HG03558 (cell line): ENCODE results near the gene TXLNA.
A peak's percentile ranks its signal among the peaks of the same experiment; 100 is the strongest.
"Not testable (repeated sequence)": the region's sequence is repeated elsewhere in the genome, so short reads cannot be mapped to it uniquely, and the experiment has no call there.

ENCODE experiments used
- ATAC-seq: cut with Tn5 transposase; IDR thresholded peaks from one replicate; pipeline ENCODE4 v1.9.1; 2021; ENCODE audit warnings: moderate number of reproducible peaks; ENCODE audit not compliant: unreplicated experiment; ENCODE audit errors: extremely low read depth

Gene TXLNA

GRCh38 chr1:32179443-32180185 is at the start of gene TXLNA:
TSS of gene TXLNA (plus strand) at chr1:32179675. CDS start at chr1:32180346, 671 bp downstream.
- ATAC-seq: peak; percentile 68

DNA sequence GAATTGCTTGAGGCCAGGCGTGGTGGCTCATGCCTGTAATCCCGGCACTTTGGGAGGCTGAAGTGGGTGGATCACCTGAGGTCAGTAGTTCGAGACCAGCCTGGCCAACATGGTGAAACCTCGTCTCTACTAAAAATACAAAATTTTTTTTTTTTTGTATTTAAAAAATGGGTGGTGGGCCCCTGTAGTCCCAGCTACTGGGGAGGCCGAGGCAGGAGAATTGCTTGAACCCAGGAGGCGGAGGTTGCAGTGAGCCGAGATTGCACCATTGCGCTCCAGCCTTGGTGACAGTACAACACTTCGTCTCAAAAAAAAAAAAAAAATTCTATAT is 45.6 kb upstream of the TXLNA start:
- not testable (repeated sequence) for ATAC-seq

- no peak for ATAC-seq
These were observed 42.4 kb upstream of the TXLNA start for GRCh38 chr1:32137111-32137510.

DNA sequence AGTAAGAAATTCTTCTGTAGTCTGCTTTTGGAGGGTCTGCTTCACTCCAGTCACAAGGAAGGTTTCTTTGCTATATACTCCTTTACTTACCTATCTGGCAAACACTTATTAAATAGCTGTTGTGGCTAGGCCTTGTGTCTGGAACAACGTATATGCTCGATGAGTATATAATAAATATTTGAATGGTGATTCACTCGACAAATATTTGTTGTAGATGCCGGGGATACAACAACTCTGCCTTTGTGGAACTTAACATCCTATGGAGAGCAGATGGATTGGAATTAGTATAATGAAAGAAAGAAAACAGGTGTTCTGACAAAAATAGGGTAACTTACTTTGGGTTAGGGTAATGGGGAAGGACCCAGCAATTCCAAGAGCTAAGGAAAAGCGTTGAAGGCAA is 40.5 kb upstream of the TXLNA start:
- no peak for ATAC-seq

DNA sequence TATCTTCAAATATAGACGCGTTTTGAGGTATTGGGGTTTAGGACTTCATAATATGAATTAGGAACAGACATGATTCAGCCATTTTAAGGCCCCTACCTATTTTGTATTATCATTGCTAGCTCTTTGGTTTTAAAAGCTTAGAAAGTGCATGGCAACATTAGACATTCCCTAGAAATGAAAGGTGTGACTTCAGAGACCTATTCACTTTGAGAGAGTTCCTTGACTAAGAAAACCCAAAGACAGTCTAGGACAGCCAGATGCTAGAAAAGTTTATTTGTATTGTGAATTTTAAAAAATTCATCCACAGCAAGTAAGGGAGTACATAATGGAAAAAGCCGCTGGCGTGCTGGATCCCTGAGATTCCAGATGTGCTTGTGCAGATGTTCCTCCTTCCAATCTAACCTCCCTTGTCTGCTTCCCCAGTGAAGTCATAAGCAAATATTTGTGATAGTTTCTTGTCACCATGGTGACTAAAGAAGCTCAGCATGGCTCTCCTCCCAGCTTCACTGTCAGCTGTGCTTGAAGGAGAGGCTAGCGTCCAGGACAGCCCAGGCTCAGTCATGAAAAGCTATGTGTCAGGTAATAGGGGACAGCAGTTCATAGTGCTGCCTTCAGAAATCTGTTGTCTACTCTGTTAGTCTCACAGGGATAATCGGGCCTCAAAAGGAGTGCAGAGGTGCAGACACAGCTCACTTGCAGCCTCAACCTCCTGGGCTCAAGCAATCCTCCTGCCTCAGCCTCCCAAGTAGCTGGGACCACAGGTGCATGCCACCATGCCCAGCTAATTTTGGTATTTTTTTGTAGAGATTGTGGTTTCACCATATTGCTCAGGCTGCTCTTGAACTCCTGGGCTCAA is 36.8 kb upstream of the TXLNA start:
- ATAC-seq: no peak

DNA sequence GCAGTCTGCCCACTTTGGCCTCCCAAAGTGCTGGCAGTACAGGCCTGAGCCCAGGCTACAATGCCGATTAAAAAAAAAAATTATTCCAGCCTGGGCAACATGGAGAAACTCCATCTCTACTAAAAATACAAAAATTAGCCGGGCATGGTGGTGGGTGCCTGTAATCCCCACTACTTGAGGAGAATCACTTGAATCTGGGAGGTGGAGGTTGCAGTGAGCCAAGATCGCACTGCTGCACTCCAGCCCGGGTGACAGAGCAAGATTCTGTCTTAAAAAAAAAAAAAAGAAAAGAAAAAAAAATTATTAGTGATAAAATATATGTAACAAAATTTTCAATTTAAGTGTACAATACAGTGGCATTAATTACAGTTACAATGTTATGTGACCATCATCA is 36.2 kb upstream of the TXLNA start:
- not testable (repeated sequence) for ATAC-seq

GRCh38 chr1:32144033-32144432 is 35.4 kb upstream of the TXLNA start:
- ATAC-seq: no peak

DNA sequence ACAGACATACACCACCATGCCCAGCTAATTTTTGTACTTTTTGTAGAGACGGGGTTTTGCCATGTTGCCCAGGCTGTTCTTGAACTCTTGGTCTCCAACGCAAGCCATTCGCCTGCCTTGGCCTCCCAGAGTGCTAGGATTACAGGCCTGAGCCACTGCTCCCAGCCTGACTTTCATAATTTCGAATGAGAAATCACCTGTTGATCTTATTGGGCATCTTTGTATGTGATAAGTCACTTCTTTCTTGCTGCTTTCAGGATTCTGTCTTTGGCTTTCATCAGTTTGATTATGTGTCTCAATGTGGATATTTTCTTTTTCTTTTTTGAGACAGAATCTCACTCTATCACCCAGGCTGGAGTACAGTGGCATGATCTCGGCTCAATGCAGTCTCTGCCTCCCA is 31.7 kb upstream of the TXLNA start:
- ATAC-seq: not testable (repeated sequence)

DNA sequence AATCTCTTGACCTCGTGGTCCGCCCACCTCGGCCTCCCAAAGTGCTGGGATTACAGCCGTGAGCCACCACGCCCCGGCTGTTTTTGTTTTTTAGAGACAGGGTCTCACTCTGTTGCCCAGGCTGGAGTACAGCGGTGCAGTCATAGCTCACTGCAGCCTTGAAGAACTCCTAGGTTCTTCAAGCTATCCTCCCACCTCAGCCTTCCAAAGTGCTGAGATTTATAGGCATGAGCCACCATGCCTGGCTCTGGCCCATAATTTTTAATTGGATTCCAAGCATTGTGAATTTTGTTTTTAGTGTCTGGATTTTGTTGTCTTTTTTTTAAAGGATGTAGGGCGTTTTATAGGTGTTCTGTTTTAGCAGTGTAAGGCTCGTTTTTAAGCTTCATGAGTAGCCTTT is 28.6 kb upstream of the TXLNA start:
- ATAC-seq: no peak

- ATAC-seq: no peak
These were observed 28.1 kb upstream of the TXLNA start for GRCh38 chr1:32151319-32151787.

DNA sequence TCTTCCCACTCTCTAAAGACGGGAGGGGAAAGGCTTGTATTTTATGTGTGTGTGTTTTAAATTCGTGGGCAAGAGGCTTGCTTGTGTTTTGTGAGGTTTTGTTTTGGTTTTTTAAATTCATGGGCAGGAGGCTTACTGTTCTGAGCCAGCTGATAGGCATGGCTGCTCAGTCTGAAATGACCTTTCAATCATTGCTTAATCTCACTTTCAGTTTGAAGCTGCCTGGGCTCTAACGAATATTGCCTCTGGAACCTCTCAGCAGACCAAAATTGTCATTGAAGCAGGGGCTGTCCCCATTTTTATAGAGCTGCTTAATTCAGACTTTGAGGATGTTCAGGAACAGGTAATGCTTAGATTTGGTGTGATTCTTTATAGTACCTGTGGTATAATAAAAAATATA is 20.3 kb upstream of the TXLNA start:
- no peak for ATAC-seq

- no peak for ATAC-seq
These were observed 16.1 kb upstream of the TXLNA start for GRCh38 chr1:32163405-32163804.

- not testable (repeated sequence) for ATAC-seq
These were observed 13.8 kb upstream of the TXLNA start for GRCh38 chr1:32165633-32166032.

GRCh38 chr1:32170991-32171390 is 8.5 kb upstream of the TXLNA start:
- no peak for ATAC-seq

DNA sequence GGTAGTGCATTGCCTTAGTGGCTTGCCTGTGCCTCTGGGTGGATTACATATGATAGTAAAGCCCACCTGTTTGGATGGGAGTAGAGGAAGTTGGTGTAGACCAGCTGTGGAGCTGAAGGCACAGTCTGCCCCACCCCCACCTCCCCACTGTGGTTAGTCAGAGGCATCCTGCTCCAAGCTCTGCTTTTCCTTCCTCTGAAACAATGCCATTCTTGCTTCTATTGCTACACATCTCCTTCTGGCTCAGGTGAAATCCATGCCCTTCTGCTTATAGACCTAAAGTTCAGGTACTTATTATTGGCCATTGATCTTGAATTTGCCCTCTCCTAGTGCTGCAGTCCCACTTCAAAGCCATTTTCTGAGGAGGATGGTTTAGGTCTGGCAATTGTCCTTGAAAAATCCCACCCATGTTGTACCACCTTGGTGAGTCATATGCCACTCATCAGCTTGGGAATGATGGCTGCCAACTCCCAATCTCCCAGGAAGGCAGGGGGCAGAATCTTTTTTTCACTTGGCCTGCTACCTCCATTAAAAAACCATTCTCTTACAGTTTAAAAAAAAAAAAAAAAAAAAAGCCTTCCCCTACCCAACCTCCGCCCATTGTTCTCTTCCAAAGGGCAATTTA is 6.7 kb upstream of the TXLNA start:
- no peak for ATAC-seq

GRCh38 chr1:32178380-32179192 is 889 bp upstream of the TXLNA start:
- ATAC-seq: no peak

DNA sequence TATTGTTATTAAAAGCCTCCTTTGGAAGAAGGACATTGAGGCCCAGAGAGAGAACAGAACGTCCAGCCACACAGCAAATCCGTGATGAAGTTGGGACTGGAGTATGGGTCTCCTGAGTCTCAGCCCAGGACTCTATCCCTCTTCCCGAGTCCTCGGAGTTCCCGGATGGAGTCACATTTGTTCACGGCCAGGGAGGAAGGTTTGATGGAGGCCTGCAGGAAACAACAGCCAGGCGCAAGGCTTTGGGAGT is 357 bp upstream of the TXLNA start:
- no peak for ATAC-seq

GRCh38 chr1:32180186-32181060 is 948 bp downstream of the TXLNA start:
- ATAC-seq: no peak

GRCh38 chr1:32181065-32181464 is 1.6 kb downstream of the TXLNA start:
- ATAC-seq: no peak

GRCh38 chr1:32181563-32181962 is 2.1 kb downstream of the TXLNA start:
- ATAC-seq: no peak
